COR-L47 (cell line): Measurements from ENCODE around the gene NAAA.
"Not testable (repeated sequence)": the region's sequence is repeated elsewhere in the genome, so short reads cannot be mapped to it uniquely, and the experiment has no call there.

Experiments used
- DNase-seq: peaks from one replicate; lab custom pipeline; 2025; lab: John Stamatoyannopoulos, UW

Gene NAAA

DNA sequence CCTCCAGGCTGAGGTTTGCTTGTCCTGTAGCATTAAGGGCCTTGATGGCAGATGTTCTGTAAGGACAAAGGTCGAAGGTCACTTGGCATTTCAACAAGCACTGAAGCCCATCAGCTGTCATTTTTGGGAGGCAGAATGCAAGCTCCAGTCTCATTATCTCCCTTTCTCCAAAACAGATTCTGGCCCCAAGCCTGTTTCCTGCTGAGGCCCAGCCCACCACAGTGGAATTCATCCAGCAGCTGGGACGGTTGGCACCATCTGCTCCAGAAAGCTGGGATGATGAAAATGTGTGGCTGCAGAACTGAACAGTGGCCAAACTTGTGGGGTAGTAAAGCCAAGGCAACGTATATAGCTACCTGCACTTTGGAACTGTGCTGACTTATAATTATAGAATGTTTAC, 20.9 kb downstream of the NAAA start:
- DNase-seq = peak; percentile 35

DNA sequence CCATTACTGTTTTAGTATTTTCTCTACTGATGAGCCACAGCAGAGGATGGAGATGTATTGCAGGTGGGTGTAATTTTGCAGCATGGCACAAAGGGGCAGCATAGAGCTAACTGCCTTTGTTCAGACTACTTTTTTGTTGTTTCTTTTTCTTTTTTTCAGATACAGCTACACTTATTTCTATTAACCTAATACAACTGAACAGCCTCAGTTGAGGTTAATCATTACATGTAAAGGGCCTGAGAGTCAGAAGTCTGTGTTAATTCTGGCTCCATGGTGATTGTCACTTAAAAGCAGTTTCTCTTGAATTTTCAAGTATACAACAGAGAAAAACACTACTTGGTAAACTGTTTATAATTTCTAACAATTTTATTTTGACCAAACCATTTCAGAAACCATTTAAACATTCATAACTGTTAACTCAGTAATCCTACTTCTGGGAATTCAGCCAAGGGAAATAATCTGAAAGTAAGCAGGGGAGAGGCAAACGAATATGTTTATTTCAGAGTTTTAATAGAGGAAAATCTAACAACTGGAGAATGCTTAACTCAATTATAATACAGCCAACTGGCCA, 24.6 kb downstream of the NAAA start:
- DNase-seq = no peak

DNA sequence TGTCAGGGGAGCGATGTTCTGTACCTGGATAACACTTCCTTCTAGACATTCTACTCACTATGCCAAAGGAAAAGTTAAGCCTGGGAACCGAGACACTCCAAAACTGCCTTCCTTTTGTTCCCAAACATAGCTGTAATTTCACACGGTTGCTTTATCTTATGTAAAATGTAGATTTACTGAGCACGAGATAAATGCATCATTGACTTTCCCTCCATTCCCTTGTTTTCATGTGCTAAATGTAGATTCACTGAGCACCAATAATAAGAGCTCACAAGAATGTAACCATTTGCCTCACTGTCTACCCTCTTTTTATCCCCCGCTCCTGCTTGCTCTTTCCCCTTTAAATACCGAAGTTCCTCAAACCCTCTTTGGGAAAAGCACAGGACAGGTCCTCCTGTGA, 27.8 kb downstream of the NAAA start:
- DNase-seq = no peak

GRCh38 chr4:75910831-75911230, 30.0 kb downstream of the NAAA start:
- DNase-seq = not testable (repeated sequence)

DNA sequence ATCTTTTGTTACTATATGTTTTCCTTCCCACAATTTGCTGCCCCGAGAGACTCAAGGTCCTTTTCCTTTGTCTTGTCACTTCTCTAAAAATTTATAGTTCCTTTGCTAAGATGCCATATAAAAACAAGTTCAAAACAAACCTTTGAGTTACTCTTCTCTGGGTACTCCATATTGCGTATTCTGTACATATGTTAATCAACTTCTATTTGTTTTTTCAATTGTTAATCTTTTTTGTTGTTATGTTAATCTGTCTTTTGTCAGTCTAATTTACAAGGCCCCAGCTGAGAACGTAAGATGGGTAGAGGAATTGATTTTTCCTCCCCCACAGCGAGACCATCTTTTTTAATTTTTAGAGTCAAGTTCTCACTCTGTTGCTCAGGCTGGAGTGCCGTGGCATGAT, 31.4 kb downstream of the NAAA start:
- no peak for DNase-seq

DNA sequence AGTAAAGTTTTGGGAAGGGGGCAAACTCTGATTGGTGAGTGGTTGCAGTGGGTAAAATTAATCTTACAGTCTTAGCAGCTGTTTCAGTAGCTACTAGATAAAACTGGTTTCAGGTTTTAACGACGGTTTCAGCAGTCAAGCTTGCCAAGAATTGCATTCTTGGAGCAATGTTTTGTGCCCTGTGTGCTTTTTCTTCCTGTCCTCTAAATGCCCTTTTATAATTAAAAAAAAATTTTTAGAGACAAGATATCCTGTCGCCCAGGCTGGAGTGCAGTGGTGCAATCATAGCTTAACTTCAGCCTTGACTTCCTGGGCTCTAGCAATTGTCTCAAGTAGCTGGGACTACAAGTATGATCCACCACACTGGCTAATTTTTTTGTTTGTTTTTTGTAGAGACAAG, 32.3 kb downstream of the NAAA start:
- no peak for DNase-seq

- no peak for DNase-seq
Observed at GRCh38 chr4:75907966-75908365, 32.8 kb downstream of the NAAA start.

DNA sequence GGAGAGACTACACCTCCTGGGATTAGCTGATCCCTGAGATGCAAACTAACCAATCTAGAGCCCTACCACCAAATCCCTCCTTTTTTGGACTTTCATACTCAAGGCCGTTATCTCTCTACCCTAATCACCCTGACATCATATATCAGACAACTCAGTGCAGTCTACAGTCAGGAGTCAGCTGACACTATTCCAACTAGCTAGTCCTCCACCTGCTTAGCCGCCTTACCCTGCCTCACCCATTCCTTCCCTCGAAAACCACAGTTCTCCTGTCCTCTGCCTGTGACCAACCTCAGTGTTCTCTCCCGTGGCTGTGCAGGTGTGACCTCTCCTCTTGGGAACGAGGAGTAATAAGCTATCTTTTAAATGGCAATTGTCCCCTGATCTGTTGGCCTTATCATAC, 36.7 kb downstream of the NAAA start:
- DNase-seq = no peak

DNA sequence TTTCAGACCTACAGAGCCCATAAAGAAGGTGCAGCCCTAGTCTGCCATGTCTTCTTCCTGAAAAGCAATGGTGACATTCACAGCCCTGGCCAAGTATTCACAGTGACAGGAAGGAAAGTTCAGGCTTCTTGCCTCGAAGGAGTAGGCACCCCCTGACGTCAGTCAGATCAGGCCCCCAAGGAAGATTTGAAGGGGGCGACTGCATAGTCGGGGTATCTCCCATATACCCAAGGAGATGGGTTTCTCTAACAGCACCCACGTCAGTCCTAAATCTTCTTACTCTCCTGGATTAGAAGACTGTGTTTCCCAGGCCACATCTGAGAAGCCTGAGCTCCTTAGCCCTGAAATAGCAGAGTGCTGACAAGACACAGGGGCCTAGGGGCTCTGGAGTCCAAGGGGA, 38.5 kb downstream of the NAAA start, which contains the start of gene PPEF2:
PPEF2 (minus strand) TSS at position 101 of the 400 bp plus-strand sequence. CDS start 6,127 bp downstream, outside the sequence.
- DNase-seq = no peak

DNA sequence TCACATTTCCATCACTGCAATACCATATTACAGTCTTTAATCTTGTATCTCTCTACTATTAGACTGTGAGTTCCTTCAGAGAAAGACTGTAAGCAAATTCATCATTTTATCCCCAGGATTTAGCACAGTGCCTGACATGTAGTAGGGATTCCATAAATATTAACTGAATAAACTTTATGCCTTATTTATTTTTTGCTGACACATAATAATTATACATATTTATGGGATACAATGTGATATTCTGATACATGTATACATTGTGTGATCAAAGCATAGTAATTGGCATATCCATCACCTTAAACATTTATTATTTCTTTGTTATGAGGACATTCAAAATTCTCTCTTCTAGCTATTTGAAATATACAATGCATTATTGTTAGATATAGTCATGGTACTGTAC, 42.3 kb downstream of the NAAA start:
- DNase-seq = no peak

DNA sequence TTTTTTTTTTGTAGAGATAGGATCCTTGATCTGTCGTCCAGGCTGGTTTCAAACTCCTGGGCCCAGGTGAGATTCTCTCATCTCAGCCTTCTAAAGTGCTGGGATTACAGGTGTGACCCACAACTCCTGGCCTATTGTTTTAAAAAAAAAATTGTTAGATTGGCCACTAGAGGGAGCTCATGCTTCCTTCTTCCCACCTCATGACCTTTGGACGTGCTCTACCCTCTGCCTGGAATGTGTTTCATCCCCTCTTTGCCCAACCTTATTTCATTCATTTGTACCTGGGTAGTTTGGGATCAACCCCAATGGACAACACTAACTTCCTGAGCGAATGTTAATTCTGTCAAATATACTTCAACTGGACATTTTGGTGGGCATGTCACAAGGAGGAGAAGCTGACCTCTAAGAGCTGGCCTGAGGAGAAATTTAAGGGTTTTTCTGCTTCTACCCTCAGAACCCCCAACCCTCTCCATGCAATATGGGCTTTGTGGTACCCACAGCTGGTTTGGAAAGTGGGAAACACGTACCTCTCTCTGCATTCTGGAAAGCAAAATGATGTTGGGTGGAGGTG, 45.0 kb downstream of the NAAA start:
- no peak for DNase-seq

DNA sequence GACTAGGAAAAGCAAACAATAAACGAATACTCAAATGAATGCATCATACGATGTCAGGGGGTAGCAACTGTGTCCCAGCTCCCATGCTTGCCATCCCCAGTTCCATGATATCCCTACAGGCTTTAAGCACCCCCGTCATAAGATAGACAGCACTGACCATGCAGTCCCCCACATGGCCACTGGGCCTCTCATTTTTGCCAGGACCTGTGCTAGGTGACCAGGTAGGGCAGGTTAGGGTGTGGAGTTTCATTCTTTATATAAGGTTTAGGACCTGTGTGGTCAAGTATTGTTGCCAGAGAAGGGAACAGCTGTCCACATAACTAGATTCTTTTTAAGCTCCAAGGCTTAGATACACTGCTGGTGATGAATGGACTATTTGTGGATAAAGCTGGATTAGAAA, 48.3 kb downstream of the NAAA start:
- DNase-seq = no peak

GRCh38 chr4:75891611-75892010, 49.2 kb downstream of the NAAA start:
- no peak for DNase-seq

GRCh38 chr4:75889537-75890199, 51.1 kb downstream of the NAAA start:
- DNase-seq = no peak

DNA sequence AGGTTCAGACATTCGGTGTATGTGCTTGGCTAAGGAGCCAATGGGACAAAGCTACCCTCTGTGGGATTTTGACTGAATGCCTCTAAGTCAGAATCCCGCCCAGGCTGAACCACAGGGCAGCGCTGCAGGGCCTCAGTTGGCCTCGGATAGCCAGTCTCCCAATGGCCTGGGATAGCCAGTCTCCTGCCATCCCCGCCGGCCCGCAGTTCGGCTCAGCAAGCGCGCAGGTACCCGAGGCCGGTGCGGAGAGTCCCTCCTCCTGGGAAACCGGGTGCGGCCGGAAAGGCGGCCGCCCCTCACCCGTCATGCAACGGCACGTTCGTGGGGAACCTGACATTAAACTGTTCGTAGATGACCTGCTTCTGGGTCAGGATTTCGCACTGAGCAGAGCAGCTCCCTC, 54.7 kb downstream of the NAAA start:
- DNase-seq = no peak

- no peak for DNase-seq
Observed at GRCh38 chr4:75881476-75881875, 59.3 kb downstream of the NAAA start.

- no peak for DNase-seq
Observed at GRCh38 chr4:75880278-75880677, 60.5 kb downstream of the NAAA start.

- DNase-seq = no peak
Observed at GRCh38 chr4:75878246-75878756, 62.5 kb downstream of the NAAA start.

DNA sequence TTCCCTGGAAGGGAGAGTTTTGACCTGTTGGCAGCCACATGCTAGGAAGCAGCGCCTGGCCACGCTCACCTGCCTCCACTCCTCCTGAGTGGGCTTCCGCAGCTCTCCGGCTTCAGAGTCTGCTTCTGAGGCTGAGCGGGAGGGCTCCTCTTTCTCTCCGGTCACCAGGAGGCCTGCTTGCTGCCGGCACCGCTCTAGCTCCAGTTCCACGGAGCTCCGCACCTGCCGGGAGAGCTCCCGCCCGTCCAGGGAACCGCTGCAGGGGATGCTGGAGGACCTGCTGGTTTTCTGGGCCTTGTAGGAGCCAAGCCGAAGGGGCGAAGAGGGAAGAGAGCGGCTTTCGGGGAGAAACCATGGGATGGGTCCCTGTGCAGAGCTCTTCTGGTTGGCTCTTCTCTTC, 64.6 kb downstream of the NAAA start:
- DNase-seq = no peak

GRCh38 chr4:75869100-75869499, 71.7 kb downstream of the NAAA start:
- DNase-seq = no peak

DNA sequence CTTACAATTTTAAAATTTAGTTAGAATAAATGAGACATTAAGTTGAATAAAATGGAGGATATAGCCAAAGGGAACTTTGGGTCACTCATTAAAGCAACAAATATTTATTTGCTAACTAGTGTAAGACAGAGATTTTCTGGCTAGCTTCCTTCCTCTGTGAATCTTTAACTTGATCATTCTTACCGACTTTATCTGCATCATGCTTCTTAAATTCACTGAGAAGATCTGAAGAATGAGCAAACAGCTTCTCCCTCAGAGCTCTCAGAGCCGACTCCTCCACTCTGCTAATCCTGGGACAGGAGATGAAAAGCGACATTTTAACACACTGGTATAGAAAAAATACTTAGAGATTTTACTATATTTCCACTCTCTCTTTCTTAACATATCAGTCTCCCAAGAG, 73.7 kb downstream of the NAAA start:
- no peak for DNase-seq
